Omental fat pad (tissue), 4 donors: ENCODE measurements around the gene TBATA. TPM values are rescaled to one million over a fixed set of nuclear protein-coding genes. Genes with fewer than 3 reads are reported as not detected.

Source experiments
- ATAC-seq: fragments of 150-250 bp; one replicate; pipeline ENCODE4 v1.9.1; 2016; ENCODE audit warnings: mild to moderate bottlenecking, moderate library complexity; ENCODE audit not compliant: low FRiP score
- DNase-seq: peaks from one replicate; pipeline ENCODE4 v3.0.0-alpha.2; 2019; ENCODE audit warnings: low spot score
- total RNA-seq, 4 donors: library from RNA; depleted of rRNA; stranded (reverse); fragments of >200 nt; gene quantifications; one replicate each; pipeline ENCODE4 v1.1.0, GENCODE V29; 2016
- TF ChIP-seq, protein P1 (sequence below), 3 donors: fragments of 450-650 bp; IDR thresholded peaks; one replicate each; pipeline ENCODE4 v1.5.1; 2016 to 2017; ENCODE audit warnings: antibody characterized with exemption in 3 of 3, mild to moderate bottlenecking in 3 of 3, moderate library complexity in 2 of 3

Gene TBATA
- total RNA-seq, 4 donors from 2014 or later: not detected

DNA sequence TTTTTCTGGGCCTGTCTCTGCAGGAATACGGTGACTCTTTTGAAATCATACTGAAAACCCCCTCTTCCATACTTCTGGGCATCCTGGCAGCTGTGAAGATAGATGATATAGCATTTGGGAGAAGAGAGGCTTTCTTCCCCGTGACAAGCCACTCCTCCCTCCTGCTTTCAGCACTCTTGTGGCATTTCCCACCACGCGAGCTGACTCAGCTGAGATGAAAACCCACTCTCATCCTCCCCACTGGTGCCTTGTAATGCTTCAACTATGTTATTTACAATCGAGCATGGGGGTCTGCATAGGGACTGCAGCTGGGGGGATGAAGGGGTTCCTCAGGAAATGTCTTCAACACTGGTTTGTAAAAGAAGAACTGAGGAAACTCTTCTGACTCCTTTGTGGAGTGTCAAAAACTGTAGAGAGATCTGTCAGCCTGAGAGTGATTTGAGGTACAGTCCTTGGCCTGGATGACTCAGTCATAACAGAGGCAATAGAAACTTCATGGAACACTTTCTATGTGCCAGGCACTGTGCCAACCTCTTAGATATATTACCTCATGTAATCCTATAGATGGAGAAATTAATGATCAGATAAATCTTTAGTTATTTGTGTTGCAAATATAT, 1.7 kb upstream of the TBATA start:
- no peak for ATAC-seq
- no peak for DNase-seq
- TF ChIP-seq, protein P1, sequence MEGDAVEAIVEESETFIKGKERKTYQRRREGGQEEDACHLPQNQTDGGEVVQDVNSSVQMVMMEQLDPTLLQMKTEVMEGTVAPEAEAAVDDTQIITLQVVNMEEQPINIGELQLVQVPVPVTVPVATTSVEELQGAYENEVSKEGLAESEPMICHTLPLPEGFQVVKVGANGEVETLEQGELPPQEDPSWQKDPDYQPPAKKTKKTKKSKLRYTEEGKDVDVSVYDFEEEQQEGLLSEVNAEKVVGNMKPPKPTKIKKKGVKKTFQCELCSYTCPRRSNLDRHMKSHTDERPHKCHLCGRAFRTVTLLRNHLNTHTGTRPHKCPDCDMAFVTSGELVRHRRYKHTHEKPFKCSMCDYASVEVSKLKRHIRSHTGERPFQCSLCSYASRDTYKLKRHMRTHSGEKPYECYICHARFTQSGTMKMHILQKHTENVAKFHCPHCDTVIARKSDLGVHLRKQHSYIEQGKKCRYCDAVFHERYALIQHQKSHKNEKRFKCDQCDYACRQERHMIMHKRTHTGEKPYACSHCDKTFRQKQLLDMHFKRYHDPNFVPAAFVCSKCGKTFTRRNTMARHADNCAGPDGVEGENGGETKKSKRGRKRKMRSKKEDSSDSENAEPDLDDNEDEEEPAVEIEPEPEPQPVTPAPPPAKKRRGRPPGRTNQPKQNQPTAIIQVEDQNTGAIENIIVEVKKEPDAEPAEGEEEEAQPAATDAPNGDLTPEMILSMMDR (IDR thresholded peaks at IDR 0.05): no peak

DNA sequence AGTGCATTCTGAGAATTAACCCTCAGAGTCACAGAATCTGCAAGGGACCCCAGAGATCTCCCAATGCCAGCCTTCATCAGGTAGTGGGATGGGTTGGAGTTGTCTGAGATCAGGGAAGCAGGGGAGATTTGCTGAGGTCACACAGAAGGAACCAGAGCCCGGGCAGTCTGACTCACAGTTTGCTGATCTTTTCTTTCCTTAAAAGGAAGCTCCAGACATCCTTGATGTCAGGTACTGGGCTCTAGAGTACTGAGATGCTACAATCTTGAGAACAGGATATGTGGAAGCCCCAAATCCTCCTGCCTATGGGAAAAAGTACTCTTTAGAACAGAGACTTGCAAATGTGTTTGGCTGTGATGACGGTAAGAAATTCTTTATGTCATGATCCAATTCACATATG, 706 bp downstream of the TBATA start:
- DNase-seq: no peak
- TF ChIP-seq, protein P1 (IDR thresholded peaks at IDR 0.05): no peak
- ATAC-seq: no peak

GRCh38 chr10:70784016-70784415, 1.2 kb downstream of the TBATA start:
- DNase-seq: no peak
- no peak for ATAC-seq
- TF ChIP-seq, protein P1 (IDR thresholded peaks at IDR 0.05): no peak

GRCh38 chr10:70782746-70783680, 2.2 kb downstream of the TBATA start:
- DNase-seq (no peak), ATAC-seq (no peak)
- TF ChIP-seq, protein P1 (IDR thresholded peaks at IDR 0.05): no peak

DNA sequence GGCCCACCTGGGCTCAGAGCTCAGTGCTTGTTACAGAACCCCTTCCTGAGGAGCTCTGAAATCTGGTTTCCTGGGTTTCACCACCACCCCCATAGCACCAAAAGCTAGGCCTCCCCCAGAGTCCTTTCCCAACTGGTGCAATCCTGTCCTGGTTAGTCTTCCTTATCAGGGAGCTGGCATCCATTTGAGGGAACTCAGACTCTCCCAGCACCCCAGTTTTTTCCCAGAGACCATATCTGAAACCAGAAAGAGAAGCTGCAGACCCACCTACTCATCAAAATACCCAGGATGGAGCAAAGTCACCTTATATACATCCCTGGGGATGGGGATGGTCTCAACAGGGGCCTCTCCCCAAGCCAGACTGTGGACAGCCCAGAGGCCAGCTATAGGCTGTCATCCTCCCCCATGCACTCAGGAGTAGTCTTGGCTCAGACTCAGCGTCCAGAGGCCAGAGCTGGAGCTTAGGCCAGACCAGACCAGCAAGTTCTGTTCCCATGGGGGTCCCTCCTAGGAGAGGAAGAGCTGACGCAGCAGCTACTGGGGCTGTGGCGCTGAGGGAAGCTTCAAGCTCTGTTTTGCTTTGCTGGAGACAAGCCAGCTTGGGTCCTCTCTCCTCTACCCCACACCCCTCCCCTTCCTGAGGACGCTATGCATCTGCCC, 3.0 kb downstream of the TBATA start:
- DNase-seq (no peak), ATAC-seq (no peak)
- TF ChIP-seq, protein P1 (IDR thresholded peaks at IDR 0.05): no peak

DNA sequence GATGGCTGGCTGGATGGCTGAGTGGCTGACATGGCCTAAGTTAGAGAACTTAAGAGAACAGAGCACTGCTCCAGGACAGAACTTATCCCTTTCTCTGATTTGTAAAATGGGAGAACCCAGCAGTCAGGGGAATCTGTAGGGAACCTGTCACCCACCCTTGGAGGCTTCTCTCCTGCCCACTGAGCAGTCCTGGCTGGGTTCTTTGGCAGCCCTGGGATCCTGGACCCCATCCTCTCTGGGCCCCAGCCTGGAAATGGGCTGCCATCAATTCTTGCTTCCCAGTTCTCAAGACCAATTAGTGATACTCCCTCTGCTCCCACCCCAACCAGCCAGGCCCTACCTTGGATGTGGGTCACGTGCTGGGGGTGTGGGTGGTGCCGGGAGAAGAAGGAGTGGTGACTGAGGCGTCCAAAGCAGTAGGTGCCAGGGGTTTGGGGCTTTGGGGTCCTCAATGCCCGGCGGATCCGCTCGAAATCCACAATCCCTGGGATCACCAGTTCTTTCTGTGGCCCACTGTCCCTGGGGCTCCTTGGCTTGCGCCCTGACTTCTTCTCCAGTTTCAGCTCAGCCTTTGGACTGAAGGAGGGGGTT, 3.6 kb downstream of the TBATA start:
- no peak for ATAC-seq
- no peak for DNase-seq
- TF ChIP-seq, protein P1 (IDR thresholded peaks at IDR 0.05): no peak
